Right lobe of liver (tissue), 4 donors: Measurements from ENCODE around the gene POU5F1.

Experiments used
- POLR2A ChIP-seq: fragments of 450-650 bp; IDR thresholded peaks from one replicate; pipeline ENCODE4 v1.6.1; 2017; ENCODE audit warnings: antibody characterized with exemption, mild to moderate bottlenecking
- TF ChIP-seq, protein P1 (sequence below), 4 donors: fragments of 200-600 bp in 3 of 4; fragments of 450-650 bp in 1 of 4; IDR thresholded peaks; one replicate each; pipeline versions ENCODE4 v1.5.1 to v1.8.0; 2016 to 2022; ENCODE audit warnings: antibody characterized with exemption in 4 of 4, mild to moderate bottlenecking in 2 of 4
- donor health status: DM: no; HTN: no; CAD: no.
- donor health status: DM: no; HTN: no; CAD: no.
- donor health status: DM: no; HTN: yes; CAD: no.

GRCh38 chr6:31210123-31210522 lies 39.6 kb upstream of the POU5F1 start:
- TF ChIP-seq, protein P1, sequence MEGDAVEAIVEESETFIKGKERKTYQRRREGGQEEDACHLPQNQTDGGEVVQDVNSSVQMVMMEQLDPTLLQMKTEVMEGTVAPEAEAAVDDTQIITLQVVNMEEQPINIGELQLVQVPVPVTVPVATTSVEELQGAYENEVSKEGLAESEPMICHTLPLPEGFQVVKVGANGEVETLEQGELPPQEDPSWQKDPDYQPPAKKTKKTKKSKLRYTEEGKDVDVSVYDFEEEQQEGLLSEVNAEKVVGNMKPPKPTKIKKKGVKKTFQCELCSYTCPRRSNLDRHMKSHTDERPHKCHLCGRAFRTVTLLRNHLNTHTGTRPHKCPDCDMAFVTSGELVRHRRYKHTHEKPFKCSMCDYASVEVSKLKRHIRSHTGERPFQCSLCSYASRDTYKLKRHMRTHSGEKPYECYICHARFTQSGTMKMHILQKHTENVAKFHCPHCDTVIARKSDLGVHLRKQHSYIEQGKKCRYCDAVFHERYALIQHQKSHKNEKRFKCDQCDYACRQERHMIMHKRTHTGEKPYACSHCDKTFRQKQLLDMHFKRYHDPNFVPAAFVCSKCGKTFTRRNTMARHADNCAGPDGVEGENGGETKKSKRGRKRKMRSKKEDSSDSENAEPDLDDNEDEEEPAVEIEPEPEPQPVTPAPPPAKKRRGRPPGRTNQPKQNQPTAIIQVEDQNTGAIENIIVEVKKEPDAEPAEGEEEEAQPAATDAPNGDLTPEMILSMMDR (IDR thresholded peaks at IDR 0.05): no peak
- no peak for TF ChIP-seq POLR2A
